ENCODE data around the gene SYNE1.
"Not testable (repeated sequence)": the region's sequence is repeated elsewhere in the genome, so short reads cannot be mapped to it uniquely, and the experiment has no call there.

Gene SYNE1

DNA sequence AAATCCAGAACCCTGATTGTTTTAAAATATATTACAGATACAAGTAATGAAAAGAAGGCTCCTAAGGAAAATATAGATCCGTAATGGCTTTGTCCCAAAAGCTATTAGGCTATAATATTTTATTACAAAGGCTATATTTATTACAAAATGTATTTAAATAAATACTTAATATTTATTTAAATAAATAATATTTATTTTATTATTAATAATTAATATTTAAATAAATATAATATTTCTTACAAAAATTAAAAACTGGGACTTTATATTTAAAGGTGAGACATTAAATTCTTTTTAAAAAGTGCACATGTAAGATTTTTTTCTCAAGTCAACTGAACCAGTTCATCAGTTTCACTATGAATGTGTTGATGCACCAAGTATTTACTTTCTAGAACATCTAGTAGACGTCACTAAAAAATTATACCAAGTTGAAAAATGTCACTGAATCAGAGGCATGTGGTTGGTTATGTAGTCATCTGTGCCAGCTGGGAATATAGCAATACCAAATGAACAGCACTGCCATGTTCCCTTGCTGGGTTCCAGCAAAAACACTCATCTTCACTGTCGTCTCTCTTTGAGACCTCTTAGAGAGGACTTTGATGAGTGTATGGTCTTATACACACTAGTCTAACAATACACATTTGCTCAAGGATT lies 550.8 kb downstream of the SYNE1 start:
- Histone ChIP-seq H3K27ac (no peak overlapping the region), H3K4me3 (ENCODE audit: low read depth, low read length) (no peak overlapping the region), H3K36me3 (no peaks in the 10 kb centered on the region), H3K9me3 (ENCODE audit: severe bottlenecking) (no peaks in the 10 kb centered on the region), H3K27me3 (ENCODE audit: insufficient read depth, low read depth, severe bottlenecking) (no peaks in the 10 kb centered on the region)
- no peak for DNase-seq
- TF ChIP-seq, protein P1, sequence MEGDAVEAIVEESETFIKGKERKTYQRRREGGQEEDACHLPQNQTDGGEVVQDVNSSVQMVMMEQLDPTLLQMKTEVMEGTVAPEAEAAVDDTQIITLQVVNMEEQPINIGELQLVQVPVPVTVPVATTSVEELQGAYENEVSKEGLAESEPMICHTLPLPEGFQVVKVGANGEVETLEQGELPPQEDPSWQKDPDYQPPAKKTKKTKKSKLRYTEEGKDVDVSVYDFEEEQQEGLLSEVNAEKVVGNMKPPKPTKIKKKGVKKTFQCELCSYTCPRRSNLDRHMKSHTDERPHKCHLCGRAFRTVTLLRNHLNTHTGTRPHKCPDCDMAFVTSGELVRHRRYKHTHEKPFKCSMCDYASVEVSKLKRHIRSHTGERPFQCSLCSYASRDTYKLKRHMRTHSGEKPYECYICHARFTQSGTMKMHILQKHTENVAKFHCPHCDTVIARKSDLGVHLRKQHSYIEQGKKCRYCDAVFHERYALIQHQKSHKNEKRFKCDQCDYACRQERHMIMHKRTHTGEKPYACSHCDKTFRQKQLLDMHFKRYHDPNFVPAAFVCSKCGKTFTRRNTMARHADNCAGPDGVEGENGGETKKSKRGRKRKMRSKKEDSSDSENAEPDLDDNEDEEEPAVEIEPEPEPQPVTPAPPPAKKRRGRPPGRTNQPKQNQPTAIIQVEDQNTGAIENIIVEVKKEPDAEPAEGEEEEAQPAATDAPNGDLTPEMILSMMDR (IDR thresholded peaks at IDR 0.05; ENCODE audit: low read depth, low read length), result no peak

DNA sequence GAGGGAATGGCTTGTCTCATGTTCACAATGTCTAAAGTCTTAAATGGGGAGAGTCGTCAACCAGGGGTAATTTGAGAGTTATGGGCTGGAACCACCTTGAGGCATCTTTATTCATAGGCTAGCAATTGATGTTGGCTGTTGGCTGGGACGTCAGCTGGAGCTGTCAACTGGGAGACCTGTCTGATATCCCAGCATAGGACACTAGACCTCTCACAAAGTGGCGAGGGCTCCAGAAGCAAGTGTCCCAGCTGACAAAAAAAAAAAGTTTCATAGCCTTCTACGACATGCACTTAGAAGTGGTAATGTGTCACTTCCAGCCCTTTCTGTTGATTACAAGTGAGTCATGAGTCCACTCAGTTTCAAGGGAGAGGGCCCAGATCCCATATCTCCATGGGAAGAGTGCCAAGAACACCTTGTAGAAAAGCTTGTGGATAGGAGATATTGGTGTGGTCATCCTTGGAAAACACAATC lies 551.7 kb downstream of the SYNE1 start:
- TF ChIP-seq, protein P1 (IDR thresholded peaks at IDR 0.05; ENCODE audit: low read depth, low read length), result no peak

DNA sequence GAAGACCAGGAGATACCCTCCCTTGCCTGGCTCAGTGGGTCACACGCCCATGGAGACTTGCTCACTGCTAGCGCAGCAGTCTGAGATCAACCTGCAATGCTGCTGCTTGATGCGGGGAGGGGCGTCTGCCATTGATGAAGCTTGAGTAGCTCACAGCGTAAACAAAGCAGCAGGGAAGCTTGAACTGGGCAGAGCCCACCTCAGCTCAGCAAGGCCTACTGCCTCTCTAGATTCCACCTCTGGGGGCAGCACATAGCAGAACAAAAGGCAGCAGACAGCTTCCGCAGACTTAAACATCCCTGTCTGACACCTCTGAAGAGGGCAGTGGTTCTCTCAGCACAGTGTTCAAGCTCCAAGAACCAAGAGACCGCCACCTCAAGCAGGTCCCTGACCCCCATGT lies 558.4 kb downstream of the SYNE1 start:
- Histone ChIP-seq H3K27me3 (ENCODE audit: insufficient read depth, low read depth, severe bottlenecking) (peaks cover 2% of the 10 kb centered on the region), H3K9me3 (ENCODE audit: severe bottlenecking) (peaks cover 8% of the 10 kb centered on the region), H3K27ac (no peak overlapping the region), H3K4me3 (ENCODE audit: low read depth, low read length) (no peak overlapping the region), H3K36me3 (no peaks in the 10 kb centered on the region)
- DNase-seq, result no peak
- TF ChIP-seq, protein P1 (IDR thresholded peaks at IDR 0.05; ENCODE audit: low read depth, low read length), result no peak

More for the DNA sequence above, 551.7 kb downstream of the SYNE1 start:
- H3K27ac ChIP-seq, result no peak overlapping the region
- no peaks in the 10 kb centered on the region for H3K9me3 ChIP-seq (ENCODE audit: severe bottlenecking)
- H3K27me3 ChIP-seq (ENCODE audit: insufficient read depth, low read depth, severe bottlenecking), result no peaks in the 10 kb centered on the region
- no peak overlapping the region for H3K4me3 ChIP-seq (ENCODE audit: low read depth, low read length)
- no peak for DNase-seq
- no peaks in the 10 kb centered on the region for H3K36me3 ChIP-seq

DNA sequence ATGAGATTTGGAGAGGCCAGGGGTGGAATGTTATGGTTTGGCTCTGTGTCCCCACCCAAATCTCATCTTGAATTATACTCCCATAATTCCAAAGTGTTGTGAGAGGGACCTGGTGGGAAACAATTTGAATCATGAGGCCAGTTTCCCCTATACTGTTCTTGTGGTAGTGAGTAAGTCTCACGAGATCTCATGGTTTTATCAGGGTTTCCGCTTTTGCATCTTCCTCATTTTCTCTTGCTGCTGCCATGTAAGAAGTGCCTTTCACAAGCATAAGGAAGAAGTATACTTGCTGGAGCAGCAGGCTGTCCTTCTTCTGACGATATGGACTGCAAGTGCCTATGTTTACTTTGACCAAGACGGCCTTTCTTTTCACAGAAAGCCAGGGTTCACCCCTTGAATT lies 559.2 kb downstream of the SYNE1 start:
- Histone ChIP-seq H3K36me3 (no peaks in the 10 kb centered on the region), H3K4me3 (ENCODE audit: low read depth, low read length) (no peak overlapping the region), H3K9me3 (ENCODE audit: severe bottlenecking) (peaks cover 8% of the 10 kb centered on the region), H3K27ac (no peak overlapping the region), H3K27me3 (ENCODE audit: insufficient read depth, low read depth, severe bottlenecking) (peaks cover 2% of the 10 kb centered on the region)
- TF ChIP-seq, protein P1 (IDR thresholded peaks at IDR 0.05; ENCODE audit: low read depth, low read length), result no peak
- no peak for DNase-seq

DNA sequence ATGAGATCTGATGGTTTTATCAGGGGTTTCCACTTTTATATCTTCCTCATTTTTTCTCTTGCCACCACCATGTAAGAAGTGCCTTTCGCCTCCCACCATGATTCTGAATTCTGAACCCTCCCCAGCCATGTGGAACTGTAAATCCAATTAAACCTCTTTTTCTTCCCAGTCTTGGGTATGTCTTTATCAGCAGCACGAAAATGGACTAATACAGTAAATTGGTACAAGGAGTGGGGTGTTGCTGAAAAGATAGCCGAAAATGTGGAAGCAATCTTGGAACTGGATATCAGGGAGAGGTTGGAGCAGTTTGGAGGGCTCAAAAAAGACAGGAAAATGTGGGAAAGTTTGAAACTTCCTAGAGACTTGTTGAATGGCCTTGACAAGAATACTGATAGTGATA lies 560.9 kb downstream of the SYNE1 start:
- not testable (repeated sequence) for H3K9me3 ChIP-seq (ENCODE audit: severe bottlenecking); H3K36me3 ChIP-seq; H3K27ac ChIP-seq; H3K4me3 ChIP-seq (ENCODE audit: low read depth, low read length); H3K27me3 ChIP-seq (ENCODE audit: insufficient read depth, low read depth, severe bottlenecking); DNase-seq

DNA sequence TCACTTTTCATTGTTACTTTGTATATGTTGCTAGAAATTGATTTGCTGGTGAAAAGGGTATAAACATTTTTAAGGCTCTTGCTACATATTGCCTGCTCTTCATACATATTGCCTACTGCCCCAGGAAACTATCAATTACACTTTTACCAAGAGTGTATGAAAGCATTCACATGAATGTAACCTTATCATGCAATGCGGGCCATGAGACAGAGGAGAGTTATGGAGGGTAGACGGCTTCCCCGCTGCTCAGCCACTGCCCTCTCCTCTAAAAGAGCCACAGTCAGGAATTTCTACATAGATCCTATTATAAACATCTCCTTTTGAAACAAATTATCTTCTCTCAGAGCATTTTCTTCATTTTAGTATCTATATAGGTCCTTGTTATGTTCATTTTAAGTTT lies 565.3 kb downstream of the SYNE1 start:
- no peaks in the 10 kb centered on the region for H3K27me3 ChIP-seq (ENCODE audit: insufficient read depth, low read depth, severe bottlenecking)
- H3K36me3 ChIP-seq, result no peaks in the 10 kb centered on the region
- H3K9me3 ChIP-seq (ENCODE audit: severe bottlenecking), result peaks cover 8% of the 10 kb centered on the region
- H3K4me3 ChIP-seq (ENCODE audit: low read depth, low read length), result no peak overlapping the region
- TF ChIP-seq, protein P1 (IDR thresholded peaks at IDR 0.05; ENCODE audit: low read depth, low read length), result no peak
- no peak overlapping the region for H3K27ac ChIP-seq
- DNase-seq, result no peak

Data from WERI-Rb-1 (cell line).